IPS-18a (cell line): ENCODE results near the gene MYL3.

Experiments used
- H3K27ac ChIP-seq: one replicate; pipeline ENCODE4 v1.5.1; 2013; ENCODE audit warnings: low read length
- H3K27me3 ChIP-seq: one replicate; pipeline ENCODE4 v1.6.1; 2013; ENCODE audit warnings: mild to moderate bottlenecking, low read length; ENCODE audit not compliant: control insufficient read depth, insufficient read depth
- H3K36me3 ChIP-seq: one replicate; pipeline ENCODE4 v1.6.1; 2013; ENCODE audit warnings: low read depth, low read length; ENCODE audit not compliant: control insufficient read depth
- H3K4me1 ChIP-seq: one replicate; pipeline ENCODE4 v1.6.1; 2013; ENCODE audit warnings: low read depth, low read length; ENCODE audit not compliant: control insufficient read depth
- H3K4me3 ChIP-seq: one replicate; pipeline ENCODE4 v1.5.1; 2013; ENCODE audit warnings: low read length
- H3K9ac ChIP-seq: one replicate; pipeline ENCODE4 v1.6.1; 2013; ENCODE audit warnings: mild to moderate bottlenecking, low read length, moderate library complexity
- H3K9me3 ChIP-seq: one replicate; pipeline ENCODE4 v1.6.1; 2013; ENCODE audit warnings: low read depth, low read length; ENCODE audit not compliant: control insufficient read depth

The MYL3 gene

DNA sequence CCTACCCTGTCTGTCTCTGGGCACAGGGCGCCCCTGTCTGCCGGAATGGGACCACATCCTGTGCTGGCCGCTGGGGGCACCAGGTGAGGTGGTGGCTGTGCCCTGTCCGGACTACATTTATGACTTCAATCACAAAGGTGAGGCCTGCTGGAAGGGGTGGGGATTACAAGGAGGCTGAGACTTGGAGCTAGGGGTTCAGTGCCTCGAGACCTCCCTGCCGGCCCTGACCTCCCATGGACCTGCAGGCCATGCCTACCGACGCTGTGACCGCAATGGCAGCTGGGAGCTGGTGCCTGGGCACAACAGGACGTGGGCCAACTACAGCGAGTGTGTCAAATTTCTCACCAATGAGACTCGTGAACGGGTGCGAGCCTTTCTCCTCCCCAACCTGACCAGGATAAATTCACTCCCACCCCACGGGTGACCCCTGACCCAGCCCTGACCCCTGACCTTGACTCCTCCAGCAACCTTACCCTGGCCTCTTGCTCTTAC is 34.6 kb upstream of the MYL3 start:
- no peak overlapping the region for H3K9ac ChIP-seq
- no peak overlapping the region for H3K4me3 ChIP-seq
- H3K27me3 ChIP-seq, result peaks cover 10% of the 10 kb centered on the region
- H3K4me1 ChIP-seq, result peaks cover 5% of the 10 kb centered on the region
- H3K36me3 ChIP-seq, result no peaks in the 10 kb centered on the region
- no peak overlapping the region for H3K27ac ChIP-seq
- H3K9me3 ChIP-seq, result no peaks in the 10 kb centered on the region

DNA sequence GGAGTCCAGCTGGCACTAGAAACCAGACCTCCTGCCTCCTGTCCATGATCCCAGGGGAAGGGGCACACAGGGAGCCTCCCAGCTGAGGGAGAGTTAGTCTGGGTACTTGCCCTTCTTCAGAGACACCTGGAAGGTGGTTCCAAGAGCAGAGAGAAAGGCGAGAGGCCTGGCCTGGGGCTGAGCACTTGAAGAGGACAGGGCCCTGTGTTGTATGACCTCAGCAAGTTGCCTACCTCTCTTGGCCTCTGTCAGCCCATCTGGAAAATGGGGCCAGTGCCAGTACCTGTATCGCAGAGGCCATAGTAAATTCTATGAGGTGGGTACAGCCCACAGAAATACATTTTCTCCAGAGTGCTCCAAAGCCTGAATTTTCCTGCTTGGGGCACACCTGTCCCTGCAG is 33.8 kb upstream of the MYL3 start:
- peaks cover 16% of the 10 kb centered on the region for H3K27me3 ChIP-seq
- peaks cover 6% of the 10 kb centered on the region for H3K4me1 ChIP-seq
- H3K4me3 ChIP-seq, result no peak overlapping the region
- H3K27ac ChIP-seq, result no peak overlapping the region
- H3K9ac ChIP-seq, result no peak overlapping the region
- H3K9me3 ChIP-seq, result no peaks in the 10 kb centered on the region
- H3K36me3 ChIP-seq, result no peaks in the 10 kb centered on the region

DNA sequence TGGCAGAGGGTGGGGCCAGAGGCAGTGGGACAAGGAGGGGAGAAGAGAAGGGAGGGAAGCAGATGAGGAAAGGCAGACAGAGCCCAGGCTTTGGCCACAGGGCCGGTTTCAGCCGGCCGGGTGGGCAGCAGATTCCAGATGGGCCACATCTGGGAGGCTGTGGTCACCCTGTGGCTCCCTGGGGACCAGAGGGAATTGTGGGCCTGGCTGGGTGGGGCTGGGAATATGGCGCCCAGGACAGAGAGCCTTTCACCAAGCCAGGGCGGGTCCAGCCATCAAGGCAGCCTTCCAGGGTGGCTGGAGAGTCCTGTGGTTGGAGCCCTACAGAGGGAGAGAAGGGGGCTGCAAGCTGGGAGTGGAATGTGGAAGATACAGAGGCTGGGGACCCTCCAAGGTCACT is 33.1 kb upstream of the MYL3 start:
- no peak overlapping the region for H3K27ac ChIP-seq
- H3K27me3 ChIP-seq, result peaks cover 23% of the 10 kb centered on the region
- no peaks in the 10 kb centered on the region for H3K9me3 ChIP-seq
- H3K4me3 ChIP-seq, result no peak overlapping the region
- H3K4me1 ChIP-seq, result peaks cover 6% of the 10 kb centered on the region
- H3K9ac ChIP-seq, result no peak overlapping the region
- H3K36me3 ChIP-seq, result no peaks in the 10 kb centered on the region

DNA sequence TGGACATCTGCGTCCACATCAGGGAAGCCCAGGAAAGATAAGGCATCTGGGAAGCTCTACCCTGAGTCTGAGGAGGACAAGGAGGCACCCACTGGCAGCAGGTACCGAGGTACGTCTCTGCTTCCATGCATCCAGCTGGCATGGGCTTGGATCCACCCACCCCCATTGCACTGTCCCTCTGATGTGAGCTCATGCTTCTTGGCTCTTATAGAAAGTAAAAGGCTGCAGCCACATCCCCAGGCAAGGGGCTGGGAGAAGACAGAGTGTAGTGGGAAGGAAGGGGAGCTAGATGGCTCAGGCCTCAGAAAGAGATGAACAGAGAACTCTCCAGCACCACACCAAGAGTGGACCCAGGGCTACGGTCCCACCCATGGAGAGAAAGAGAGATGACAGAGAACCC is 32.5 kb upstream of the MYL3 start:
- H3K36me3 ChIP-seq, result no peaks in the 10 kb centered on the region
- no peaks in the 10 kb centered on the region for H3K9me3 ChIP-seq
- H3K4me1 ChIP-seq, result peaks cover 6% of the 10 kb centered on the region
- H3K9ac ChIP-seq, result no peak overlapping the region
- H3K4me3 ChIP-seq, result no peak overlapping the region
- peaks cover 29% of the 10 kb centered on the region for H3K27me3 ChIP-seq
- no peak overlapping the region for H3K27ac ChIP-seq

DNA sequence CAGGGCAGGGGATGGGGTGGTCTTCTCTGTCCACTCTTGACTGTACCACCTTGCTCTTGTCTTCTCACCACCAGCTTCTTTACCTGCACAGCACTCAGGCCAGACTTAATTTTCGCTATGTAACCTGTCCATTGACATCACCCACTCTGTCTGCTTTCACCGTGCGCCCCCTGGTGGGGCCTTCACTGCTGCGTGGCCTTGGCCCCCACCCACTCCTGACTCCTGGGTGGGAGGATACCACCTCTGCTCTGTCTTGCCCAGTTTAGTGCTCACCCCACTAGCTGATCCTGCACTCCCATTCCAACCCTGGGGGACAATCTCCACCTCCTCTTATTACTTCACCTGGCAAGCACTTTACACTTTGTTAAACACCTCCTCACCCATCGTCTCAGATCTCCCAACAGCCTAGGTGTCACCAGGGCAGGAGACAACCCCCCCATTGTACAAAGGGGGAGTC is 32.0 kb upstream of the MYL3 start:
- Histone ChIP-seq H3K36me3 (no peaks in the 10 kb centered on the region), H3K9me3 (no peaks in the 10 kb centered on the region), H3K27me3 (peaks cover 34% of the 10 kb centered on the region), H3K27ac (no peak overlapping the region), H3K4me3 (no peak overlapping the region), H3K9ac (no peak overlapping the region), H3K4me1 (peaks cover 6% of the 10 kb centered on the region)

DNA sequence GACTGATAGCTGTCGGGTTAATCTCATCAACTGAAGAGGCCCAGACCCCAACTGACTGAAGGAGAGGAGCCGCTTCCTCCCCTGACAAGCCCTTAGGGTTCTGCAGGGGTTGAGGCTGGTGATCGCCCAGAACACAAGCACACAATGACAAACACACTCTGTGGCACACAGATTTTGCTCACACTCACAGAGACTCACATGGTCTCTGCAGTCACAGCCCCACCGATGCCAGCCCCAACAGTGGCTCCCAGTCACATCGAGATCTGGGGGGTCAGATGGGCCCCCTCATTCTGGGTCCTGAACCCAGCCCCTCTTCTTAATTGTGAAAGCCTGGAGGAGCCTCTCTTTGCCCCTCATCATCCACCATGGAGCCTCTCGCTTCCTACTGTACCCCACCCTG is 31.0 kb upstream of the MYL3 start:
- Histone ChIP-seq H3K36me3 (no peaks in the 10 kb centered on the region), H3K4me3 (no peak overlapping the region), H3K9ac (no peak overlapping the region), H3K27me3 (peaks cover 44% of the 10 kb centered on the region), H3K9me3 (no peaks in the 10 kb centered on the region), H3K4me1 (peaks cover 6% of the 10 kb centered on the region), H3K27ac (no peak overlapping the region)

DNA sequence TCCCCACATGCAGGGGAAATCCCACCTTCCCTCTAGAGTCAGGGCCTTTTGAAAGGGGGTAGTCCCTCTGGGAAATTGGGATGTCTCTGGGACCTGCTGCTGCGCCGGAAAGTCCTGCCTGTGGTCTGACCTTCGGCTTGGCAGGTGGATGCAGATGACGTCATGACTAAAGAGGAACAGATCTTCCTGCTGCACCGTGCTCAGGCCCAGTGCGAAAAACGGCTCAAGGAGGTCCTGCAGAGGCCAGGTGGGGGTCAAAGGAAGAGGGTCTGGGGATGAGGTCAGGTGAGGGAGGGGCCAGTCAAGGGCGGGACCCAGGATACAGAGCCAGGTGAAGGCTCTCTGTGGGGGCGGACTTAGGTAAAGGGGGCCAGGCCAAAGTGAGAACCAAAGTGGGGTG is 30.5 kb upstream of the MYL3 start:
- no peak overlapping the region for H3K4me3 ChIP-seq
- peaks cover 6% of the 10 kb centered on the region for H3K4me1 ChIP-seq
- H3K9ac ChIP-seq, result no peak overlapping the region
- H3K27ac ChIP-seq, result no peak overlapping the region
- H3K27me3 ChIP-seq, result peaks cover 49% of the 10 kb centered on the region
- no peaks in the 10 kb centered on the region for H3K9me3 ChIP-seq
- H3K36me3 ChIP-seq, result no peaks in the 10 kb centered on the region

DNA sequence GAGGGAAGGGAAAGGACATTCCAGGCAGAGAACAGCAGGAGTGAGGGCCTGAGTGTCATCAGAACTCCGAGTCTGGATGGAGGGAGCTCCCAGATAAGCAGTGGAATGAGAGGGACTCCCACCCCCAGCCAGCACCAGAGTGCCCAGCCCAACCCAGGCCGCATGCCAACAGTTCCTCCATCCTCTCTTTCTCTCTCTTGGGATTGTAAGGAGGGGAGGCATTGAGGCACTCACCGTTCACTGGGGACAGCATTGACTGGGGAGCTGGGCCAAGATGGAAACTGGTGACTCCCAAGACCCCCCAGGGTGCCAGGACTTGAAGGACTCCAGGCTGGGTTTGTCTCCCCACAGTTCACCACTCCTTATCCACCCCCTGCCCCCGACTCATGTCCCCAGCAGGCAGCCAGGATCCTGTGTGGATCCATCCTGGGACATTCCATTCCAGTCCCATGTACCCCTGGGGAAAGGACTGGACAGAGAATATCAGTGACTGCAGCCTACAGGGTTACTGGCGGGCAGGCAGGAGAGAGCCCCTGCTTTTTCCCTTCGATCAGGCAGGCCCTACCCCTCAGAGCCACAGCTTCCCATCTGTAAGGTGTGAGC is 30.0 kb upstream of the MYL3 start:
- Histone ChIP-seq H3K9ac (no peak overlapping the region), H3K27me3 (peaks cover 54% of the 10 kb centered on the region), H3K4me3 (peak overlapping the region; percentile 35), H3K36me3 (no peaks in the 10 kb centered on the region), H3K9me3 (no peaks in the 10 kb centered on the region), H3K4me1 (peaks cover 10% of the 10 kb centered on the region), H3K27ac (no peak overlapping the region)

DNA sequence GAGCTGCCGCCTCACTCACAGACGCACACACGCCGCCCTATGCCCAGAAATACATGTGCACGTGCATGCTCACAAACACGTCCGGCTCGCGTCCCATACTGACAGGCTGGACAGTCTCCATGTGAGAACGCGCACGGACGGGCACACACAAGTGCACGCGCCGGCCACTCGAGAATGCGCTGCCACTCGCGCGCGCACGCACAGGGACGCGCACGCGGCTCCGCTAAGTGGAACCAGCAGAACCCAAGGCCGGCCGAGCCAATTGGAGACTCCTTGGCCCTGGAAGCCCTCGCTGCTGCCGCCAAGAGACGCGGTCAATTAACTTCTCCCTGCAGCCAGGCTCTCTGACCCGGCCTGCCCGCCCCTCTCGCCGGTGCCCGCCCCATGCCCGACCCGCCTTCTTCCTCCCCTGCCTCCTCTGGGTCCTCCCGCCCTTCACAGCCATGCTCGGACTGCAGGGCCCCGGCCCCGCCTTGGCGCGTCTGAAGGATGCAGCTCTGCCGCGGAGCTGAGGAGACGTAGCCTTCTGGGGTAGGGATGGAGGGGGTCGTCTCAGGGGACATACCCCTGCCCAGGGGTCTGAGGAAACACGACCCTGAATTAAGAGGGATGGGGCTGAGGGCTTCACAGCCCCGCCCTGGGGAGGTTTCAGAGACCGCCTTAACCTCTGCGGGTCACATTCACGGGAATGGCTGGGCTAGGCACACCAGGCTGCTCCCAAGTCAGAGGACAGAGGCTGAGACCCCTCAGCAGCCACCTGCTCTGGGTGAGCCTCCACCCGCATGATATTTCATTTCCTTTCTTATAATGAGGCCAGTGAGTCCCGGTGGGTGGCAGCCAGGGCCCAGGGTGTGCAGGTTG is 29.3 kb upstream of the MYL3 start:
- no peak overlapping the region for H3K9ac ChIP-seq
- no peaks in the 10 kb centered on the region for H3K36me3 ChIP-seq
- H3K9me3 ChIP-seq, result no peaks in the 10 kb centered on the region
- H3K27me3 ChIP-seq, result peaks cover 61% of the 10 kb centered on the region
- peak overlapping the region; percentile 35 for H3K4me3 ChIP-seq
- H3K4me1 ChIP-seq, result peaks cover 14% of the 10 kb centered on the region
- H3K27ac ChIP-seq, result no peak overlapping the region

DNA sequence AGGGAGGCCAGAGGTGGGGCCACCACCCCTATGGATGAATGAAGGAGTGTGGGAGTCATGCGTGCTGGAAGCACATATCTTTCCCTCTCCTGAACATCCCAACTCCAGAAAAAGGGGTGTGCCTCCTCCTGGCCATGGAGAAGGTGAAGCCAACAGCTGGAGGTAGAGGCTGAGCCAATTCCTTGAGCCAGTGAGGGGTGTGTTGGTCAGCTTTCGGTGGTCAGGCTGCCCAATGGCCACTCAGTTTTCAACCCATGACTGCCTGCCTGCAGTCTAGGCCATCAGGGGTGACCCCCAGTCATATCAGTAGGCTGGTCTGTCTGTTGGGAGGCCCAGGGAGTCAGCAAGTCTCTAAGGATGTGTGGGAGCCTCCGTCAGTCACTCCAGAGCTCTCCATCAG is 27.9 kb upstream of the MYL3 start:
- Histone ChIP-seq H3K9me3 (no peaks in the 10 kb centered on the region), H3K27ac (no peak overlapping the region), H3K27me3 (peaks cover 75% of the 10 kb centered on the region), H3K4me3 (no peak overlapping the region), H3K36me3 (no peaks in the 10 kb centered on the region), H3K4me1 (peaks cover 14% of the 10 kb centered on the region), H3K9ac (no peak overlapping the region)

DNA sequence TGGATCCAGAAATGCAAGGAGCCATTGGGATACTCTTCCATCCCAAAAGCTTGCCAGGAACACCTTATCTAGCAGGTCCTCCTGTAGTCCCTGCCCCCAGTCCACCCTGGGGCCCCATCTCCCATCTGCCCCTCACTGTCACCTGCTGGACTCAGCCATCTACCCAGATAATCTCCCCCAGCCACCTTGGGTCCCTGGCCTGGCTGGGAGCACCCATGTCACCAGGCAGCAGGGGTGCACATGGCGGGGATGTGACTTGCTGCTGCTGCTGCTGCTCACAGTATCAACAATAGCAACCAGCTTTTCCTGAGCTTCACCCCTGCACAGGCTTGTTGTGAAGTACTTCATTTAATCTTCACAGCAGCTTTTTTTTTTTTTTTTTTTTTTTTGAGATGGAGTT is 26.9 kb upstream of the MYL3 start:
- Histone ChIP-seq H3K27me3 (peaks cover 85% of the 10 kb centered on the region), H3K27ac (no peak overlapping the region), H3K36me3 (no peaks in the 10 kb centered on the region), H3K4me3 (no peak overlapping the region), H3K4me1 (peaks cover 14% of the 10 kb centered on the region), H3K9ac (no peak overlapping the region), H3K9me3 (no peaks in the 10 kb centered on the region)
